ENCODE data around the gene PIGV.
A peak's percentile ranks its signal among the peaks of the same experiment; 100 is the strongest.

The PIGV gene

GRCh38 chr1:26783646-26784022, 4.1 kb upstream of the PIGV start:
- no peak overlapping the region for H3K4me3 ChIP-seq (ENCODE audit: low read depth, low read length)
- DNase-seq (ENCODE audit: low read depth) = no peak
- TF ChIP-seq MYC (IDR thresholded peaks at IDR 0.05; ENCODE audit: low read depth, low read length) (no peak), MAX (IDR thresholded peaks at IDR 0.05; ENCODE audit: low read depth, low read length) (no peak), POLR2A (IDR thresholded peaks at IDR 0.05; ENCODE audit: extremely low read depth, insufficient read length) (no peak), CTCF (IDR thresholded peaks at IDR 0.05; ENCODE audit: low read depth, low read length) (no peak)

DNA sequence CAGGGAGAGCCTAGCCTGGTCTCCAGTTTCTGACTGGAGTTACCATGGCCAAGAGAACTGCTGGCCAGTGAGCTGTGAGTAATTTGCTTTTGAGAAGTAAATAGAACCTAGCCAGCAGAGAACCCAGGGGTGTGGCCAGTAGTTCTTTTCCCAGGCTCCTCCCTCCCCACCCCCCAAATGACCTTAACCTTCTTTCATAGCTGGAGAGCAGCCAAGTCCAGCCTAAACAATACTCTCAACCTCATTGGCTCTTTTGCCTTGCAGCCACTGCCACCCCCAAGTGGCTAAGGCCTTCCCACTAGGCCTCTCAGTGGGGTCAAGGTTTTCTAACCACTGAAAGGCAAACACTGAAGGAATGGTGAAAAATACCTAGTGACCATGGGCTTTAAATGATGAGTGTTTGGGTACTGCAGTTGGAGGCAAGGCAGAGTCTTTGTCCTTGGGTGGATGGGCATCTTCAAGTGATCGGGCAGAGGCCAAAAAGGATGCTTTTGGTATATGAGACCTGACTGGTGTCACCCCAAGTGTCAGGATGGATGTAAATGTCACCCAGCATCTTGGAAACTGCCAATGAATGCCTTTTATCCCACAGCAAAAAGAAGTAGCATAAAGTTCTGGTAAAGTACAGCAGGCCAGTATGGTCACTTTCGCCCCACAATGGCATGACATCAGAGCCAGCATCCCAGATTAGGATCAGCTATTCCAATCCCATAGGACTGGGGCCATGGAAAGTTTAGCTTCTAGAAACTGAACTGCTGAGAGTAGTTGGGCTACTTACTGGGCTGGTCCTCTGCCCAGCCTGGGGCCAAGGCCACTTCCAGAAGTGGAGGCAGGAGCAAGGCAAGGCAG, 3.5 kb upstream of the PIGV start:
- H3K4me3 ChIP-seq (ENCODE audit: low read depth, low read length) = no peak overlapping the region
- peak; percentile 67 for DNase-seq (ENCODE audit: low read depth)
- TF ChIP-seq POLR2A (IDR thresholded peaks at IDR 0.05; ENCODE audit: extremely low read depth, insufficient read length) (no peak), MAX (IDR thresholded peaks at IDR 0.05; ENCODE audit: low read depth, low read length) (no peak), MYC (IDR thresholded peaks at IDR 0.05; ENCODE audit: low read depth, low read length) (no peak), CTCF (IDR thresholded peaks at IDR 0.05; ENCODE audit: low read depth, low read length) (no peak)

GRCh38 chr1:26784886-26785285, 2.9 kb upstream of the PIGV start:
- no peak for DNase-seq (ENCODE audit: low read depth)
- TF ChIP-seq CTCF (IDR thresholded peaks at IDR 0.05; ENCODE audit: low read depth, low read length) (no peak), POLR2A (IDR thresholded peaks at IDR 0.05; ENCODE audit: extremely low read depth, insufficient read length) (no peak)
- H3K4me3 ChIP-seq (ENCODE audit: low read depth, low read length) = no peak overlapping the region

GRCh38 chr1:26785611-26786436, 1.9 kb upstream of the PIGV start:
- TF ChIP-seq POLR2A (IDR thresholded peaks at IDR 0.05; ENCODE audit: extremely low read depth, insufficient read length) = no peak
- TF ChIP-seq MYC (IDR thresholded peaks at IDR 0.05; ENCODE audit: low read depth, low read length) = no peak
- no peak for TF ChIP-seq MAX (IDR thresholded peaks at IDR 0.05; ENCODE audit: low read depth, low read length)
- TF ChIP-seq CTCF (IDR thresholded peaks at IDR 0.05; ENCODE audit: low read depth, low read length) = no peak
- peak; percentile 65 for DNase-seq (ENCODE audit: low read depth)
- H3K4me3 ChIP-seq (ENCODE audit: low read depth, low read length) = peak overlapping the region; percentile 84

DNA sequence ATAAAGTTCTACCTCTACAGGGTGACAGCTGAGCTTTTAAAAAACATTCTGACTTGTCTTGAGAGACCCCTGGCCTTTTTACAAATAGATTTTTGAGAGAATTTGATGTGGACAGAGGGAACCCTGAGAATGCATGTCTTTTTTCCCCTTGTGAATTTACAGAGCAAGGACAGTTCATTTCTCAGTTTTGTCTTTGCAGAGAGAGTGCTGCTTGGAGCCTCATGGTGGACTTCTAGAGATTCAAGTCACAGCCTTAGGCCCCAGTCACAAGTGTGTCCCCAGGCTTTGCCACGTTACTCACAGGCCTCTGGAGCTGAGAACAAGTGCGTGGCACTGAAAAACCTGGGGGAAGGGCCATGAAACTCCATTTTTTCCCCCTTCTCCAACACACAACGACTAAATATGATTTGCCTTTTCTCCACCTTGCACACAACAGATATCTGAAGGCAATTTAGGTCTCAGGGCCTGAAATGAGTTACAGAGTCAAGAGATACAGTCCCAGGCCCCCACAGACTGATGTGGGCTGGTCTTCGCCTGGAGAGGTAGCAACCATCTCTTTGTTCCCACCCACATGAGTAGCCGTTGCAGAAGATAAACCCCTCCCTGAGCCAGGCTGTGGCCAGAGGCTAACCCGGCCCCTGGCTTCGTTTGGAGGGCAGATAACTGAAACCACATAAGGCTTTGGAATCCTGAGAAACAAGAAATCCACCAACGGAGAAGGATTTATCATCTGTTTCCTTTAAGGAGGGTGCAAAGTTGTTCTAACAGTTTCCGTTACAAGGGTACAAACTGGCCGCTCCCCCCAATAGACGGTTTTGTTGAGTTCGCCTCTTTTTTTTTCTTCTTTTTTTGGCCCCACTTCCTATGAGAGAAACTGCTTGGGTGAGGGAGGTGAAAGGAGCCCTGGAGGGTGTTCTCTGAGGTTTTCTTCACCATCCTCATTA, 1.0 kb upstream of the PIGV start:
- TF ChIP-seq POLR2A (IDR thresholded peaks at IDR 0.05; ENCODE audit: extremely low read depth, insufficient read length) (peak; percentile 63), MYC (IDR thresholded peaks at IDR 0.05; ENCODE audit: low read depth, low read length) (peak; percentile 30; the same call in 1 of the 2 replicates), MAX (IDR thresholded peaks at IDR 0.05; ENCODE audit: low read depth, low read length) (peak; percentile 29; the same call in 1 of the 2 replicates), CTCF (IDR thresholded peaks at IDR 0.05; ENCODE audit: low read depth, low read length) (no peak)
- peak overlapping the region; percentile 84 for H3K4me3 ChIP-seq (ENCODE audit: low read depth, low read length)
- DNase-seq (ENCODE audit: low read depth) = peak; percentile 94
